Neural progenitor cell (in vitro differentiated cells): Measurements from ENCODE around the gene BEAN1. TPM values are rescaled to one million over a fixed set of nuclear protein-coding genes. Genes with fewer than 3 reads are reported as not detected.

Experiments used
- DNase-seq: peaks from one replicate; pipeline ENCODE4 v3.0.0-alpha.2; 2016; ENCODE audit warnings: low spot score
- H2AFZ ChIP-seq: fragments of 200-600 bp; sonication (generic); replicated peaks from 2 replicates; pipeline ENCODE4 v1.6.1; 2016; ENCODE audit warnings: antibody characterized with exemption
- H3F3A ChIP-seq: fragments of 200-600 bp; sonication (generic); 2 replicates; pipeline ENCODE4 v1.6.1; 2016; ENCODE audit warnings: antibody characterized with exemption, low read depth
- H3K27ac ChIP-seq: fragments of 200-600 bp; sonication (generic); 2 replicates; pipeline ENCODE4 v1.5.1; 2016; ENCODE audit warnings: mild to moderate bottlenecking
- H3K27me3 ChIP-seq: fragments of 200-600 bp; sonication (generic); 2 replicates; pipeline ENCODE4 v1.6.1; 2016; ENCODE audit warnings: mild to moderate bottlenecking, moderate library complexity
- H3K36me3 ChIP-seq: fragments of 200-600 bp; sonication (generic); 2 replicates; pipeline ENCODE4 v1.5.1; 2016
- H3K4me1 ChIP-seq: fragments of 200-600 bp; sonication (generic); 2 replicates; pipeline ENCODE4 v1.6.1; 2016; ENCODE audit warnings: mixed run types
- H3K4me2 ChIP-seq: fragments of 200-600 bp; sonication (generic); 2 replicates; pipeline ENCODE4 v1.6.1; 2016
- H3K4me3 ChIP-seq: fragments of 200-600 bp; sonication (generic); 2 replicates; pipeline ENCODE4 v1.5.1; 2016
- H3K79me2 ChIP-seq: fragments of 200-600 bp; sonication (generic); 2 replicates; pipeline ENCODE4 v1.6.1; 2016; ENCODE audit warnings: low read depth
- H3K9ac ChIP-seq: fragments of 200-600 bp; sonication (generic); 2 replicates; pipeline ENCODE4 v1.6.1; 2016
- H3K9me3 ChIP-seq: fragments of 200-600 bp; sonication (generic); 2 replicates; pipeline ENCODE4 v1.5.1; 2016; ENCODE audit warnings: low read depth
- H4K20me1 ChIP-seq: fragments of 200-600 bp; sonication (generic); 2 replicates; pipeline ENCODE4 v1.6.1; 2016; ENCODE audit warnings: low read depth
- H3K27ac Mint-ChIP-seq: 3 replicates; pipeline ENCODE4 v1.8.0; 2021; ENCODE audit warnings: mixed read lengths
- H3K27me3 Mint-ChIP-seq: 2 replicates; pipeline ENCODE4 v1.8.0; 2022; ENCODE audit warnings: low read depth, mild to moderate bottlenecking, inconsistent platforms, moderate library complexity, mixed read lengths; ENCODE audit not compliant: insufficient read depth
- H3K36me3 Mint-ChIP-seq: 3 replicates; pipeline ENCODE4 v1.8.0; 2021; ENCODE audit warnings: mixed read lengths
- H3K4me1 Mint-ChIP-seq: 3 replicates; pipeline ENCODE4 v1.8.0; 2021; ENCODE audit warnings: mixed read lengths
- H3K4me3 Mint-ChIP-seq: 3 replicates; pipeline ENCODE4 v1.8.0; 2021; ENCODE audit warnings: mild to moderate bottlenecking, moderate library complexity, mixed read lengths
- H3K9me3 Mint-ChIP-seq: 3 replicates; pipeline ENCODE4 v1.8.0; 2020; ENCODE audit warnings: mixed read lengths
- CTCF ChIP-seq: fragments of 200-600 bp; sonication (generic); IDR thresholded peaks from 2 replicates; pipeline ENCODE4 v1.5.1; 2017; ENCODE audit warnings: antibody characterized with exemption, mild to moderate bottlenecking
- EZH2 ChIP-seq: fragments of 200-600 bp; sonication (generic); IDR thresholded peaks from 2 replicates; pipeline ENCODE4 v1.6.1; 2017; ENCODE audit warnings: antibody characterized with exemption, mild to moderate bottlenecking, moderate library complexity
- EZH2phosphoT487 ChIP-seq: fragments of 200-600 bp; sonication (generic); IDR thresholded peaks from 2 replicates; pipeline ENCODE4 v1.6.1; 2017; ENCODE audit warnings: antibody characterized with exemption
- total RNA-seq: library from RNA; depleted of rRNA; stranded (reverse); fragments of >200 nt; gene quantifications from 2 replicates; pipeline ENCODE4 v1.2.3, GENCODE V29; 2015; ENCODE audit warnings: low replicate concordance

The BEAN1 gene
- total RNA-seq, 1 donor from 2014 or later: 0.32 TPM

GRCh38 chr16:66388350-66389139 lies 38.5 kb upstream of the BEAN1 start:
- Histone ChIP-seq H3K79me2 (no peaks in the 10 kb centered on the region), H3K27me3 (no peaks in the 10 kb centered on the region), H3F3A (no peaks in the 10 kb centered on the region), H2AFZ (no peak overlapping the region), H3K9ac (no peak overlapping the region), H3K4me2 (no peak overlapping the region), H3K4me1 (no peaks in the 10 kb centered on the region), H3K4me3 (no peak overlapping the region), H4K20me1 (no peaks in the 10 kb centered on the region), H3K9me3 (no peaks in the 10 kb centered on the region), H3K27ac (no peak overlapping the region), H3K36me3 (no peaks in the 10 kb centered on the region)
- Mint-ChIP-seq H3K27ac (peak overlapping the region; percentile 77), H3K9me3 (no peaks in the 10 kb centered on the region), H3K4me3 (no peak overlapping the region), H3K27me3 (peaks cover 11% of the 10 kb centered on the region), H3K4me1 (peaks cover 5% of the 10 kb centered on the region), H3K36me3 (no peaks in the 10 kb centered on the region)
- DNase-seq: no peak
- TF ChIP-seq EZH2 (no peak), CTCF (no peak), EZH2phosphoT487 (no peak)

GRCh38 chr16:66389256-66390176 lies 37.6 kb upstream of the BEAN1 start:
- no peak overlapping the region for H3K4me3 Mint-ChIP-seq
- Histone ChIP-seq H3K79me2 (no peaks in the 10 kb centered on the region), H3K4me2 (no peak overlapping the region), H4K20me1 (no peaks in the 10 kb centered on the region), H2AFZ (no peak overlapping the region), H3K4me1 (no peaks in the 10 kb centered on the region), H3K4me3 (no peak overlapping the region), H3K9me3 (no peaks in the 10 kb centered on the region), H3K27ac (no peak overlapping the region), H3K9ac (no peak overlapping the region), H3K27me3 (no peaks in the 10 kb centered on the region), H3F3A (no peaks in the 10 kb centered on the region), H3K36me3 (no peaks in the 10 kb centered on the region)
- H3K9me3 Mint-ChIP-seq: no peaks in the 10 kb centered on the region
- H3K36me3 Mint-ChIP-seq: no peaks in the 10 kb centered on the region
- TF ChIP-seq EZH2phosphoT487 (no peak), EZH2 (no peak), CTCF (no peak)
- H3K27me3 Mint-ChIP-seq: peaks cover 11% of the 10 kb centered on the region
- peaks cover 5% of the 10 kb centered on the region for H3K4me1 Mint-ChIP-seq
- peak overlapping the region; percentile 63 for H3K27ac Mint-ChIP-seq
- DNase-seq: no peak

- H3K36me3 Mint-ChIP-seq: no peaks in the 10 kb centered on the region
- H3K4me2 ChIP-seq: no peak overlapping the region
Measured at GRCh38 chr16:66390346-66391108, 36.6 kb upstream of the BEAN1 start.

More at GRCh38 chr16:66390346-66391108, 36.6 kb upstream of the BEAN1 start:
- no peaks in the 10 kb centered on the region for H4K20me1 ChIP-seq
- no peaks in the 10 kb centered on the region for H3K4me1 ChIP-seq
- Mint-ChIP-seq H3K4me3 (no peak overlapping the region), H3K27me3 (peaks cover 14% of the 10 kb centered on the region), H3K4me1 (peaks cover 5% of the 10 kb centered on the region), H3K9me3 (no peaks in the 10 kb centered on the region), H3K27ac (no peak overlapping the region)
- no peak for DNase-seq
- no peak overlapping the region for H3K27ac ChIP-seq
- H3K79me2 ChIP-seq: no peaks in the 10 kb centered on the region
- no peak overlapping the region for H2AFZ ChIP-seq
- no peak for TF ChIP-seq EZH2phosphoT487
- TF ChIP-seq CTCF: no peak
- TF ChIP-seq EZH2: no peak
- H3F3A ChIP-seq: no peaks in the 10 kb centered on the region
- H3K4me3 ChIP-seq: no peak overlapping the region
- no peaks in the 10 kb centered on the region for H3K27me3 ChIP-seq
- no peaks in the 10 kb centered on the region for H3K36me3 ChIP-seq
- no peak overlapping the region for H3K9ac ChIP-seq
- H3K9me3 ChIP-seq: no peaks in the 10 kb centered on the region
